GM21529 (cell line): Measurements from ENCODE around the gene C3orf38.
"Not testable (repeated sequence)": the region's sequence is repeated elsewhere in the genome, so short reads cannot be mapped to it uniquely, and the experiment has no call there.

Source experiments
- ATAC-seq: cut with Tn5 transposase; IDR thresholded peaks from one replicate; pipeline ENCODE4 v1.9.1; 2021; ENCODE audit not compliant: unreplicated experiment

Gene C3orf38

DNA sequence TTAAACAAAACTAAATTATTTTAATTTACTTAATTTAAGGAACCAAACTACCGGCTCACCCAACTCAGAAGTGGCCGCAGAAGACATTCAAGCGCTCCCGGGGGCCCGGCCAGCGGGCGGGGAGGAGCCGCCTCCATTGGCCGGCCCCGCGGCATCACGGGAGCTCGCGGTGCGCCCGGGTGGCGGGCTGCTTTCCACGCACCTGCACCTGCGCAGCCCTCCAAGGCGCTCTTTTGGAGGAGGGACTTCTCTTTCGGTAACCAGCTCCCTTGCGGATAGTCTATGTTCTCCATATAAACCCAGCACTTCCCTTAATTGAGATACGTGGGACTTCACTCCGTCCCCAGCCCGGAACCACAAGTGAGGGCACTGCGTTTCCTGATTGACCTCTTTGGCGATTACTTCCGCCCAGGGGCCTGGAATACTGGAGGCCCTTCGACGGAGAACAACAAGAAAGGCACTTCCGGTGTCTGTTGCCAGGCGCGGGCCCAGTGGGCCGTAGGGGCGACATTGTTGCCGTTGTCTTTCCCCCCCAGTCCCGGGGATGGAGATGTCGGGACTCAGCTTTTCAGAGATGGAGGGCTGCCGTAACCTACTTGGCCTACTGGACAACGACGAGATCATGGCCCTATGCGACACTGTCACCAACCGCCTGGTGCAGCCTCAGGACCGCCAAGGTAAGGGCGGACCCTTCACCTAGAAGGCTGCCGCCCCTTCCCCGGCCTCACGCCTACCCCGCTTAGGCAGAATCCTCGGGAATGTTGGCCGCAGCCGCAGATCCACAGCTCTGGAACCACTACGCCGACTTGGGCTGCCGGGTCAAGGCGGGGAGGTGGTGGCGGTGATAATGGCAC lies at the start of gene C3orf38:
TSS of gene C3orf38 (plus strand) at position 451 of the 854 bp plus-strand sequence. CDS start at position 545, 94 bp downstream.
- ATAC-seq, result peak; percentile 74

DNA sequence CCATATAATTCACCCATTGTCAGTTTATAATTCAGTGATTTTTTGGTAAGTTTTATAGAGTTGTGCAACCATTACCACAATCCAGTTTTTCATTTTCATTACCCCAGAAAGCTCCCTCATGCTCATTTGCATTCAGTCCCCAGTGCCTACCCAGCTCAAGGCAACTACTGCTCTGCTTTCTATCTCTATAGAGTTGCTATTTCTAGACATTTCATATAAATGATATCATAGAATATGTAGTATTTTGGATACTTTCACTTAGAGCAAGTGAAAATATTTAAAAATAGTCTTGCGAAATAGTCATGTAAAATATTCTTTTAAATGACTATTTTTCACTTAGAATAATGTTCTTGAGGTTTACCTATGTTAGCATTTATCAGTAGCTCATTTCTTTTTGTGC lies 48.6 kb upstream of the C3orf38 start:
- ATAC-seq, result peak; percentile 71

DNA sequence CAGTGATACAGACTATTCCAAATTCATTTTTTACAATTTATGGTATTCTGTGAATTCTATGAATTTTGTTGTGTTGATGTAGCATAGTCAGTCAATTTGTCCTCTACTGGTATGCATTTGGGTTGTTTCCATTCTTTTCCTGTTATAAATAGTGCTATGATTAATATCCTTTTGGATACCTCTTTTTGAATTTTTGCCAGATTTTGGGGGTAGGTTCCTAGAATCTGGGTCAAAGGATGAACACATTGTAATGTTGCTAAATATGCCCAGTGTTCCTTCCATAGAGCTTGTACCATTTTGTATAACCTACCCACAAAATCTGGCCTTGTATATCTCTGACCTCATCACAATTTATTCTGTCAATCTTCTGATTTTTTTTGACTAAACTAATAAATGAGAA lies 44.4 kb upstream of the C3orf38 start:
- ATAC-seq, result no peak

DNA sequence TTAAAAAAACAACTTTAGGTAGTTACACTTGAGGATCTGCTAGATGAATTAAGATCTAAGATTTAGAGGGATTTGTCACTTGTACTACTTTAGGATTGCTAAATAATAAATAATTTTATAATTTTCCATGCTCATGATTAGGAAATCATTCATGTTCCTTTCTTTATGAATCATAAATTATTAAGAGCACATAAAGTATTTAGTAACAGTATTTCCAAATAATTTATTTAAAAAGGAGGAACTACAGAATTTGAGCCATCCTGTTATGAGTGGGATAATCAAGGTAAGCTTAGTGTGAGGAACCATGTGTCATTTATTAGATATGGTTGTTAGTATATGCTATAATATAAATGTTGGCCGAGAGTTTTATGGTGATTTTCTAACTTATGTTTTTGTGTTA lies 37.5 kb upstream of the C3orf38 start:
- no peak for ATAC-seq

DNA sequence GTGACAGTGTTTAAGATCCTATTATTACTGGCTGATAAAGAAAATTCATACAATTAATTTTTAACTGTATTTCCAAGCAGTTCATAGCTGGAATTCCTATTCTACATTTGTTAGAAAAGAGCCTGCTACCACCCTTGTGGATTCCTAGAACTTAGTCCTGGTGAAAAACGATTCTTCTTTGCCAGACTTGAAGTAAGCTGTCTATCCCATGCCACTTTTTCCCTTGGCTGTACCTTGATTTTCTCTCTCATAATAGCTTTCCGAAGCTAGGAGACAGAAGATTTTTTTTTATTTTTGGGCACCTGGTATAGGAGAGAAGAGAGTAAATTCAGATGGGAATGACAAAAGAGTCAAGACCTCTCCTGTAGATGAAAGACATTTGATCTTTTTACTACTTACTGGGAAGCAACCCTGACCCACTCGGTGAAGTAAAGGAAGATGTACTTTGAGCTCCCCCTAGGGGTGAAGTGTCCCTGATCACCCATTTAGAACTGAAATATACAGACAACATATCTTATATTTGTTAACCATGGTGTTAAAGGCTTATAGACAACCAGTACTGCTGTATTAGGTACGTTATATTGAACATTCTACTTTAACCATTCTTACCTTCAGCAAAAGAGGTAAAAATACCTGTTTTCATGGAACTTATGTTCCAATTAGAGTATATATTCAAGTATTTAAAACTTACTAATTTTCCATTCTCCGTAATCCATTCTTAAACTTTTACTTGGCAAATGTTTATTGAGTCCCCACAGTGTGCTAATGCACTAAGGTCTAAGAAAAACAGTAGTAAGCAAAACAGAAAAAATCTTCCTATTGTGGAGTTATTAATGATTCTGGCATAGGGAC lies 36.2 kb upstream of the C3orf38 start:
- peak; percentile 91 for ATAC-seq

DNA sequence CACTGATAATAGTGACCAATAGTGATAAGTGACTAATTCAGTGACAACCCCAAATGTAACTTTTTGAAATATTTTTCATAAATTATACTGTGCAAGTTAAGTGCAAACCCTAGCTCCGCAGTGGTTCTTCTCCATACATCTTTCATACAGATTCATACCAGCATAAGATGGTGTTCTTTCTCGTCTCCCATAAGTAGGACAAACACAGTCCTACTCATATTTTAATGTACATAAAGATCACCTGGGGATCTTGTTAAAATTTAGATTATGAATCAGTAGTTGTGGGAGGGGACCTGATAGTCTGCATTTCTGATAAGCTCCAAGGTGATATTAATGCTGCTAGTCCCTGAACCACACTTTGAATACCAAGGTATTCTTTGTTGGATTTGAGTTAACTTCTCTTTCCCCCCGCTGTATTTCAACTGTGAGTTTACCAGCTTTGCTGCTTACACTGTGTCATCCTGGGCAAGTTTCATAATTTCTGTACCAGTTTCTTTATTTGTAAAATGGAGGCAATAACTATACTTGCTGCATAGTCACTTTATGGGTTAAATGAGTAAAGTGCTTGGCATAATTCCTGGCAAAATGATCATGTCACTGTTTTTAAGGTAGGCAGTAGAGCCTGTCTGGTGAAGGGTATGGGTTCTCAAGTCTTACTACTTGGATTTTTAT lies 34.7 kb upstream of the C3orf38 start:
- ATAC-seq, result no peak

DNA sequence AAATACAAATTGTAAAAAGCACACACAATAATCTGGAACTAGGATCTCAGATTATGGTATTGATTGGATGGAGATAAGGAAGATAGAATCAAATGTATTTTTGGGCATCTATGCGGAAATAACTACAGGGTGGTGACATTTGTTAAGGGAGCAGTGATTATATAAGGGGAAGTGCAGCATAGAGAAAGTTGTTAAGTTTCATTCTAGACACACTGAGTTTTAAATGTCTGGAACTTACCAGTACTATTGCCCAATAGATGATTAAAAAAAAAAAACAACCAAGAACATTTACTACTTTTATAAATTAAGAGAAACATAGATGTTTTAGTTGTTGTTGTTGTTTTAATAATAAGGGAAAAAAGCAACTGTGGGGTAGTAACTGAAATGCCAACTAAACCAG lies 32.1 kb upstream of the C3orf38 start:
- no peak for ATAC-seq

DNA sequence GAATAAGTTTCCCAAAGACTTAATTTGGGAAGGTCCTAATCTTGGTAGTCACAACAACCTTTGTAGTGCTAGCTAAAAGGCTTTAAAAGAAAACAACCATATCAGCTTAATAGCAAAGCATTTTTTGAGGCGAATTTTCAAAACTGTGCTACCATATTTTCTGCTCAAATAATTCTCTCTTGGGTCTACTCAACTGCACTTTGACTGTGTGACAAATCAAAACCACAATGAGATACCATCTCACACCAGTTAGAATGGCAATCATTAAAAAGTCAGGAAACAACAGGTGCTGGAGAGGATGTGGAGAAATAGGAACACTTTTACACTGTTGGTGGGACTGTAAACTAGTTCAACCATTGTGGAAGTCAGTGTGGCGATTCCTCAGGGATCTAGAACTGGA lies 31.2 kb upstream of the C3orf38 start:
- not testable (repeated sequence) for ATAC-seq

DNA sequence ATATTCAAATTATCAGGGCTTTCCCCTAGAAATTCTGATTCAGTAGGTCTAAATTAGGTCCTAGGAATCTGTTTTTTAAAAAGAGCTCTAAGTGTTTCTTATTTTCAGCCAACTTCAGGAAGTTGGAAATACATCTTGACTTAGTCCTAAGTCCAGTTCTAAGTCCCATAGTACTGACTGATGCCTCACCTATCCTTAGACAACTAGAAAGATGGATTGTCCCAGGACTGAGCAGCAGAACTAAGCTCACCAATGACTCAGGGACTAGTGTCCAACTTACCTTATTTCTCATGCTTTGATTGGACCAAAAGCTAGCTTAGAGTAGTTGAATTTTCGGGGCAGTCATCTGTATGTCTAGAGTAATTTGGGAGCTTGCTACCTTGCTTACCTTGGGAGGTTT lies 26.2 kb upstream of the C3orf38 start:
- ATAC-seq, result no peak

DNA sequence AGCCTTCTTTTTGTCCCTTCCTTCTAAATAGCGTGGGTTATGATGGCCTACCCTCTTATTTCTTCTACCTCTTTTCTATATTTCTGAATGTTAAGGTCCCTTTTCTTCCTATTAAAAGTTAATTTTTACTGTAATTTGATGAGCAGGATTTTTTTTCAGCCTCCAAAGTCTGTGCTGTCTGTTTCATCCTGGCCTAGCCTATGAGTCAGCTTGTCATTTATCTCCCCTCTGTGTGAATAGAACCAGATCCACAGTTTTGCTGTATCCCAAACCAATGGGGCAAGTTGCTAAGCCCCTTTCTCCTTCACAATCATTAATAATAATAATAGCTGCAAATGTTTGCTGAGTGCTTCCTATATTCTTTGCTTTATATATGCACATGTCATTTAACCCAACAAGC lies 18.1 kb upstream of the C3orf38 start:
- no peak for ATAC-seq

DNA sequence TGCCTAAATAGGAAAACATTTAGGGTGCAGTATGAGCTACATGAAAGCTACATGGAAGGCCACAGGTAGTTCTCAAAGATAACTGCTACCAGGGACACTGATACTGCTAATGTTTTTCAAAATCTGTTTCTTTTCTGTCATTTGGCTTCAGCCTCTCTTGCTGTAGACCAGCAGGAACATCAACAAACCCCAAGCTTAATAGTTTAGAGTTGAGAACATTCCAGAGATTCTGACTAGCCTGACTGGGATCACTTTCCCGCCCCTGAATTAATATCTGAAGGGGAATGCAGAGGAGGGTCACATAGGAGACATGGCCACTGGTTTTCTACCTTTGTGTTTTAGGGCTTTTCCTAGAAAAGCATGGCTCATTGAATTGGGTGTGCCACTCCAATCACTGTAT lies 16.9 kb upstream of the C3orf38 start:
- ATAC-seq, result no peak

DNA sequence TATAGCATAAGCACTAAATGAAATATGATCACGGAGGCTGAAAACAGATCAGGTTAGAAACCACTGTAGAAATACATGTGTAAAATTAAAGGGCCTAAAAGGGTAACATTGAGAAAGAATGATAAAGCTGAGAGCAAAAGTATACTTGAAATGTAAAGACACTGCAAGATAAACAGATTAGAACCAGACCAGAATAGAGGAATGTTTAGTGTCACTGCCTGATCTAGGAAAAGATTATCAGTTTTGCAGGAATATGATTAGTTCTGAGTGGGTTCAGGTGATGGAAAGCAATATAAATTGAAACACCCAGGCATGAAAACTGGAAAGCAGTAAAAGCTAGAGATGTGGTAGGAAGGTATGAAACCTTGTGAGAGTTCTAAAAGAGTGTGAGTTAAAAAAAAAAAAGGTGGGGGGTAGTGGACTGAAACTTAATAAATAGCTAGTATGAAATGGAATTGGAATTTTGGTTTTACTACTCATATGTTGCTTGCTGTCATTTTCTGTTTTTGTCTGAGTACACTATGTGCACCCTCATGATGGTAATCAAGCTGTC lies 16.0 kb upstream of the C3orf38 start:
- no peak for ATAC-seq

DNA sequence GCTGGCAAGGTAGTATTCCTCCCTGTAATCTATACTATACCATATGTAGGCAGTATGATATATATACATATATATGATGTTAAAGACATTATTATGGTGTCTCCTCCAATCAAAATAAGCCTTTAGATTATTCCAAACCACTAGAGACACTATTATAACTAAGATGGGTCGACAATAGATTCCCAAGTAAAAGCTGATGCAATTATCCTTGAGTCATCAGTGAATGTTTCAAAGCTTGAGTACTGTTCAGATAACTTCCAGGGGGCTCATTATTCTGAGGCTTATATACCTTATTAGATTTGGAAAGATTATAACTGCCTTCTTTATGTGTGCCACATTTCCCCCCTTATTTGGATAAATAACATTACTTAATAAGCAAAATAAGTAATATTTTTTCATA lies 11.9 kb upstream of the C3orf38 start:
- no peak for ATAC-seq

DNA sequence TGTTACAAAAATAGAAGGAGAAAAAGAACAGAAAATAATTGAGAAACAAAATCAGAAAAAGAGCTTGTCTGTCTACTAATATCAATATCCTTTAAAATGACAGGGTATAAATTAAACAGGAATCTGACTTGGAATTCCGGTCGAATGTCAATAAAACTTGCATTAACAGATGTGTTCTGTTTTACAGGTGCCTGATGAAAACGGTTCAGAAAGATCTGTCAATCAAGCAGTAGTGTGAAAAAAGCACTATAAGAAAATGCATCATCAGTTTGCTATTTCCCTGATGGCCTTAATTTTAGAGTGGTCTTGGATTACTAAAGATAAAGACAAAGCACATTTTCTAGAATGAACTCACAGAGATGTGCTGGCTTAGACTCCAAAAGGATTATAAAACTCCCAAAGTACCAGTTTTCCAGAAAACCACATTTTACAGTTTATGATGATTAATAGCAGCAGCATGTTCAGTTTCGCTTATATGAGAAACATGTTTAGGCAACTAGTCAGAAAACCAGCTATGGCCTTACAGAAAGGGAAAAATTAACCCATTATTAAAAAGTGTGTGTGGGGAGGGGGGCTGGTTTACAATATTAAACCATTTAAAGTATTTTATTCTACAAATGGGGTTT lies 8.2 kb upstream of the C3orf38 start:
- no peak for ATAC-seq

DNA sequence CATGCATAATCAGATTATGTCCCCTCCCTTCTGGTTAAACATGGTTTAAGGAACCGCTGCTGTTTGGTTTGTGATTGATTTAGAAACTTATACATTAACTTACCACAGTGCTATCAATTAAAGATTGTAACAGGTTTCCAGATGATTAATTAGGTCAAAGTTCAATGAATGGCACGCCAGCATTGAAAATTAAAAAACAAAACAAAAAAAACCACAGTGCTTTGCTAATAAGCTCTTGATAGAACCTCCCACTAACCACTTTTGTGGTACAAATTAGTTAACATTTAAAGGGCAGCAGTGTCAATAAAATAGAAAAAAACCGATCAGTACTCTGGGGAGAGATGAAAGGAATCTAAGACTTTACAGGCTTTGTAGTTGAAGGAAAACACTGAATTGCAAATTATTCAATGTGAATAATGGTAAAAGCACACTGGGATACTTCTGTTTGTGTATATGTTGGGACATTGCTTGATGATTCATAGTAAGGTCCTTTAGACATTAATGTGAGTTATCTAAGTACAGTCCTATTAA lies 7.6 kb upstream of the C3orf38 start:
- ATAC-seq, result no peak

DNA sequence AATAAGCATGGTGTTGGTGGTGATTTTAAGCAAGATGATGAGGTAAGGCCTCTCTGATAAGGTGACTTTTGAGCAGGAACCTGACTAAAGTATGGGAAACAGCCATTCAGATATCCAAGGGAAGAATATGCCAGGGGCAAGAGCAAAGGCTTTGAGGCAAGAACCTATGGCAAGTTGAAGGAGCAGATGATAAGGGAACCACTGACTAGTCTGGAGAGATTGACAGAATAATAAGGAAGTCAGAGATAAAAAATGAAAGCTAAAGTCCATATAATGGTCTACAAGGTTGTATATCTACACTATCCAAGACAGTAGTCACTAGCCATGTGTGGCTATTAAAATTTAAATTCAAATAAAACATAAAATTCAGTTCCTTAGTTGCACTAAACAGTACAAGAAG lies 2.5 kb upstream of the C3orf38 start:
- no peak for ATAC-seq

DNA sequence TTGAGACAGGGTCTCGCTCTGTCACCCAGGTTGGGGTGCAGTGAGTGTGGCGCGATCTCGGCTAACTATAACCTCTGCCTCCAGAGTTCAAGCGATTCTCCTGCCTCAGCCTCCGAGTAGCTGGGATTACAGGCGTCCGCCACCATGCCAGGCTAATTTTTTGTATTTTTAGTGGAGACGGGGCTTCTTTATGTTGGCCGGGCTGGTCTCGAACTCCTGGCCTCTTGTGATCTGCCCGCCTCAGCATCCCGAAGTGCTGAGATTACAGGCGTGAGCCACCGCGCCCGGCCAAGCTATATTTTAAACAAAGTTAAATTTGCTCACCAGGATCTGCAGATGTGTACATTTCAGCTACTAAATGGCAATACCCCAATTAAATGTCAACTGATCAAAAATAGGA lies 1.1 kb upstream of the C3orf38 start:
- no peak for ATAC-seq

DNA sequence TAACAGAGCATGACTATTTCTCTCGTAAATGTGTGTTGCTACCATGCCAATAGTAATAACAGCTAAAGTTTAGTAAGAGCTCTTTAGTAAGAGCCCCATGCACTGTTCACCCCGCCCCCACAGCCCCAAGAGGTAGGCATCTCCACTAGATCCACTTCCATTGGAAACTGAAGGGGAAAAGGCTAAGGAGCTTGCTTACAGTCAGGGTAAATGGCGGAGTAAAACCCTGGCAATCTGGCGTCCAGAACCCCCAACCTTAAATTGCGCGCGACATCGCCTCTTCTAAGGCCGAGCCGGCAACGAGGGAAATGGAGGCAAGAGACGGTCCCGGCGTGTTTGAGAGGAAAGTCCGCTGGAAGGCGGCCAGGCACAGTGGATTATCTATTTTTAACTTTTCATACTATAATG lies 654 bp upstream of the C3orf38 start:
- peak; percentile 13 for ATAC-seq

DNA sequence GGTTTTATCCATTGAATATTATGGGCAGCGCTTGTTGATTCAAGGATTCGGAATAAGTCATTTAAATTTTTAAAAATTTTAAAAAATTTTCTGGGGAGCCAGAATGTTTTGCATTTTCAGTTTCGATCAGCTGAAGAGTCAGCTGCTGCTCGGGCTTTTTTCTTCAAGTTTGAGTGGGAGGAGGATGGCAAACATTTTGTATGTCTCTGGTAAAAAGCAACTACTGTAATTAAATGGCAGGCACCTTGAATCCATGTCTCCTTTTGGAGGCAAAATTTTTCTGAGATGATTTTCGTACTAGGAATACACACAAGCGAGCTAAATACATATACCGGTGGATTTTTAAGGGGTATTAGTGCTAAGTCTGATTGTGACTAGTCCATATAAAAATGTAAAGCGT lies 612 bp downstream of the C3orf38 start:
- ATAC-seq, result peak; percentile 27

DNA sequence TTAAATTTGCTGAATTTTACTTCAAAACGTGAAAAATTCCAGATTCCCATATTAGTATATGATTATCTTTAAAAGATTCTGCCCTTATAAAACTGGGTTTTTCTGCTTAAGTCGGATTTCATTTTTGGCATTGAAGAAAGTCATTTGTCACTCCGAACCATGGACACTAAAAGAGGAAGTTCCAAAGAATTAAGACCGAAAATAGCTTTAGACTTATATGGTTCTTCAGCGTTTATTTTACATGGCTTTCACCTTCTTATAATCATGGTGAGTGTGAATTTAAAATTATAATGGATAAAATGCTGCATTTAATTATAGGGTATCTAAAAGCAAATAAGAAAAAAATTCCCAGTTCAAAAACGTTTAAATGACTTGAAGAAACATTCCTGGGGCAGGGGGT lies 1.0 kb downstream of the C3orf38 start:
- ATAC-seq, result no peak

DNA sequence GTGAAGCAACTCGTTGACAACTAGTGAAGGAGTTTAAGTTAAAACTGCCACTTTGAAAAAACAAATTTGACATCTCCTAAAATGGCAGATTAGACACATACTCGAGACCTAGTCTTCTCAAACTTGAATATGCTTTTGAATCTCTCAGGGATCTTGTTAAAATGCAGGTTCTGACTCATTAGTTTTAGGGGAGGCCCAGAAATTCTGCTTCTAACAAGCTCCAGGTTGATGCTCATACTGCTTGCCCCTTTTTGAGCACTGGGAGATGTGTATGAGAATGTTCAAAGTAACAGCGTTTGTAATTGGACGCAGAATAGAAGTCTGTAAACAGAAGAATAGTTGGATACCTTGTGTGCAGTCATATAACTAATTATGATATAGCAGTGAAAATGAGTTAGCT lies 1.6 kb downstream of the C3orf38 start:
- ATAC-seq, result peak; percentile 18
